K562 (cell line): ENCODE measurements around the gene ACY1. TPM values are rescaled to one million over a fixed set of nuclear protein-coding genes. Genes with fewer than 3 reads are reported as not detected.

Source experiments
- ATAC-seq: fragments of 200-7000 bp; cut with Tn5 transposase; 3 replicates; pipeline ENCODE4 v1.9.1; 2020; ENCODE audit warnings: moderate library complexity
- BruUV-seq: library from RNA; stranded (reverse); fragments of 400-500 nt; replicated peaks from 2 replicates; lab custom pipeline; 2021; lab: Mats Ljungman, UMichigan
- CTCF ChIA-PET: fragments of 300-600 bp; formaldehyde crosslinking; extraction: SDS; loops from one replicate; lab custom pipeline; 2021; ENCODE audit warnings: low intra/inter-chr PET ratio; lab: Yijun Ruan, JAX
- POLR2A ChIA-PET: fragments of 300-600, 350-650 bp; sonication (Branson Sonifier 250); formaldehyde crosslinking; extraction: SDS; loops from one replicate; lab custom pipeline; 2021; ENCODE audit warnings: antibody characterized with exemption, inconsistent platforms; lab: Yijun Ruan, JAX
- DNase-seq, 4 experiments: peaks; one replicate each; pipeline versions ENCODE4 v3.0.0 to v3.0.0-alpha.2; 2011 to 2018; ENCODE audit warnings: low spot score in 3 of 4, mixed read lengths in 3 of 4; ENCODE audit errors: extremely low read depth in 1 of 4
- FAIRE-seq: peaks from 2 replicates; lab custom pipeline; 2011; peaks lifted over from hg19 to GRCh38; lab: Jason Lieb, UNC
- H2AFZ ChIP-seq: 2 replicates; pipeline ENCODE4 v1.6.0; 2011; ENCODE audit warnings: low read depth, low read length, control low read depth, inconsistent platforms
- H3K27ac ChIP-seq: fragments of 200-600 bp; 3 replicates; pipeline ENCODE4 v1.8.0; 2011; ENCODE audit warnings: low read depth, mild to moderate bottlenecking, control low read depth, inconsistent platforms, low read length, moderate library complexity, mixed read lengths; ENCODE audit errors: extremely low read depth
- H3K27me3 ChIP-seq, 2 experiments: fragments of 300-600 bp in 1 of 2; 2 replicates in 1 of 2; 3 replicates in 1 of 2; pipeline versions ENCODE4 v1.6.0 to v1.8.0; 2011; ENCODE audit warnings: inconsistent platforms in 2 of 2, low read length in 2 of 2, mild to moderate bottlenecking in 1 of 2, mixed read lengths in 1 of 2, moderate library complexity in 1 of 2; ENCODE audit not compliant: control insufficient read depth in 2 of 2, insufficient read depth in 2 of 2
- H3K36me3 ChIP-seq: fragments of 300-600 bp; 3 replicates; pipeline ENCODE4 v1.8.0; 2011; ENCODE audit warnings: mild to moderate bottlenecking, low read length, inconsistent platforms; ENCODE audit not compliant: control insufficient read depth, insufficient read depth
- H3K4me1 ChIP-seq, 2 experiments: fragments of 200-600 bp in 1 of 2; replicated peaks in 1 of 2; 2 replicates in 1 of 2; 3 replicates in 1 of 2; pipeline versions ENCODE4 v1.5.1 to v1.8.0; 2011; ENCODE audit warnings: inconsistent platforms in 2 of 2, low read length in 2 of 2, mild to moderate bottlenecking in 1 of 2, mixed read lengths in 1 of 2, moderate library complexity in 1 of 2; ENCODE audit not compliant: control insufficient read depth in 2 of 2, insufficient read depth in 2 of 2
- H3K4me2 ChIP-seq: 2 replicates; pipeline ENCODE4 v1.6.1; 2011; ENCODE audit warnings: low read length, control low read depth, inconsistent platforms, mixed read lengths; ENCODE audit not compliant: insufficient read depth
- H3K4me3 ChIP-seq: fragments of 200-600 bp; sonication (generic), shearing (Covaris generic); 2 replicates; pipeline ENCODE4 v1.5.1; 2016; ENCODE audit warnings: control low read depth, inconsistent platforms
- H3K79me2 ChIP-seq: fragments of 200-600 bp; 3 replicates; pipeline ENCODE4 v1.8.0; 2011; ENCODE audit warnings: low read length, inconsistent platforms; ENCODE audit not compliant: control insufficient read depth, insufficient read depth
- H3K9ac ChIP-seq, 2 experiments: 2 replicates each; pipeline versions ENCODE4 v1.6.0 to v1.6.1; 2011; ENCODE audit warnings: low read depth in 2 of 2, low read length in 2 of 2, control low read depth in 1 of 2, inconsistent platforms in 1 of 2, mild to moderate bottlenecking in 1 of 2, mixed read lengths in 1 of 2; ENCODE audit not compliant: insufficient read depth in 1 of 2
- H3K9me1 ChIP-seq: one replicate; pipeline ENCODE4 v1.6.0; 2011; ENCODE audit warnings: inconsistent platforms, mild to moderate bottlenecking, low read length, moderate library complexity; ENCODE audit not compliant: control insufficient read depth, insufficient read depth
- H3K9me3 ChIP-seq: replicated peaks from 2 replicates; pipeline ENCODE4 v1.5.1; 2011; ENCODE audit warnings: low read depth, low read length, inconsistent platforms; ENCODE audit not compliant: control insufficient read depth, insufficient read depth
- H4K20me1 ChIP-seq: replicated peaks from 2 replicates; pipeline ENCODE4 v1.6.1; 2011; ENCODE audit warnings: low read length, inconsistent platforms, mixed read lengths; ENCODE audit not compliant: control insufficient read depth, insufficient read depth
- HDAC2 ChIP-seq: fragments of 450-650 bp; IDR thresholded peaks from 2 replicates; pipeline ENCODE4 v1.6.1; 2016; ENCODE audit warnings: mild to moderate bottlenecking
- MGA ChIP-seq: fragments of 450-650 bp; IDR thresholded peaks from 2 replicates; pipeline ENCODE4 v1.6.1; 2016; ENCODE audit warnings: mild to moderate bottlenecking, moderate library complexity
- TEAD4 ChIP-seq, 2 experiments: sonication (generic) in 1 of 2; formaldehyde crosslinking in 1 of 2; IDR thresholded peaks; 2 replicates each; pipeline versions ENCODE4 v1.6.1 to v1.8.0; 2012 to 2022; ENCODE audit warnings: borderline replicate concordance in 1 of 2, inconsistent platforms in 1 of 2, low read length in 1 of 2, mild to moderate bottlenecking in 1 of 2, missing genetic modification reagents in 1 of 2
- ZNF696 ChIP-seq: fragments of 250-450 bp; sonication (Bioruptor Pico); conservative IDR thresholded peaks from 2 replicates; pipeline ENCODE4 v1.4.0; 2020; ENCODE audit warnings: mild to moderate bottlenecking, moderate library complexity
- ZNF780A ChIP-seq: fragments of 250-450 bp; sonication (Bioruptor Pico); IDR thresholded peaks from 2 replicates; pipeline ENCODE4 v1.5.0; 2021; ENCODE audit warnings: mild to moderate bottlenecking
- WGBS: fragments of 100-300 bp; shearing (Covaris generic); methylation state at CpG from one replicate; pipeline ENCODE4 v1.1.6; 2016; ENCODE audit warnings: low coverage, mixed read lengths; ENCODE audit not compliant: insufficient coverage; ENCODE audit errors: missing lambda C conversion rate; 5-methylcytosine and 5-hydroxymethylcytosine counted together
- in situ Hi-C: fragments of 300-500 bp; cut with MboI; formaldehyde crosslinking; loops from 4 replicates; pipeline ENCODE4 v1.15.0; 2018; ENCODE audit warnings: inconsistent platforms, mixed read lengths
- intact Hi-C: fragments of 100-400 bp; cut with micrococcal nuclease; formaldehyde crosslinking; loops from 2 replicates; pipeline ENCODE4 v1.14.2; 2022
- polyA plus RNA-seq, 8 experiments: library from polyadenylated mRNA; depleted of rRNA in 4 of 8; stranded (reverse) in 5 of 8; unstranded in 3 of 8; fragments of >200 nt; fragmentation: Nextera tagmentation in 2 of 8; fragmentation: Illumina TruSeq in 1 of 8; extraction: Ambion mirVana in 2 of 8; extraction: Trizol in 1 of 8; gene quantifications; 2 replicates each; pipeline versions ENCODE4 v1.2.1 to v1.2.3, GENCODE V29; 2011 to 2014; ENCODE audit warnings: inconsistent platforms in 1 of 8, missing spikeins in 1 of 8
- total RNA-seq, 7 experiments: library from RNA; depleted of rRNA in 6 of 7; stranded (reverse); fragments of >200 nt in 6 of 7; fragmentation: Illumina TruSeq in 2 of 7; extraction: Trizol in 2 of 7; gene quantifications; 2 replicates each; pipeline versions ENCODE4 v1.2.1 to v1.2.3, GENCODE V29; 2011 to 2021; ENCODE audit warnings: low replicate concordance in 1 of 7
- TF ChIP-seq, protein P1 (sequence below): fragments of 250-450 bp; sonication (Bioruptor Pico); IDR thresholded peaks from 2 replicates; pipeline ENCODE4 v1.4.0; 2020; ENCODE audit warnings: mild to moderate bottlenecking, moderate library complexity, borderline replicate concordance
- TF ChIP-seq, protein P2 (sequence below): fragments of 250-450 bp; sonication (Bioruptor Pico); IDR thresholded peaks from 2 replicates; pipeline ENCODE4 v1.8.0; 2022; ENCODE audit warnings: moderate library complexity, mild to moderate bottlenecking, inconsistent platforms

ACY1 gene
- total and polyA plus RNA-seq, 9 of the 15 experiments (the other 6 are each of a cell fraction or from before 2014, with no cell fraction given), result 70.7 to 195 (median 123) TPM

GRCh38 chr3:51964521-51964920 is 18.8 kb upstream of the ACY1 start:
- H3K9me3 ChIP-seq, result no peaks in the 10 kb centered on the region
- CTCF ChIA-PET, result no interaction called here
- peaks cover 3% of the 10 kb centered on the region for H3K9me1 ChIP-seq
- DNase-seq, result no peak
- in situ Hi-C loops (no loop called here), intact Hi-C loops (no loop called here)
- H3K4me1 ChIP-seq, result peaks cover 0 to 48% of the 10 kb centered on the region in 2 experiments; a peak in 3 of 5 replicates
- peaks cover 0 to 17% of the 10 kb centered on the region in 2 experiments; a peak in 2 of 5 replicates for H3K27me3 ChIP-seq
- H3K27ac ChIP-seq, result no peak overlapping the region
- H2AFZ ChIP-seq, result no peak overlapping the region
- ATAC-seq, result no peak
- peaks cover 11% of the 10 kb centered on the region; the same call in 1 of the 3 replicates for H3K36me3 ChIP-seq
- FAIRE-seq, result no peak
- no peak overlapping the region for H3K4me2 ChIP-seq
- H3K9ac ChIP-seq, result peak overlapping the region in 1 of 2 experiments; percentile 26; a peak in 1 of 4 replicates
- no peak overlapping the region for H3K4me3 ChIP-seq
- 0 out of 2 replicates have a peak, but pooled peaks cover 6% of the 10 kb centered on the region for H4K20me1 ChIP-seq
- WGBS, result 31% methylated on average over 3 of the region's 4 CpGs
- POLR2A ChIA-PET, result interaction anchor here (0.6 to 0.7 kb wide), 2 partner anchors 10 to 27 kb away, joined by 3 to 4 read pairs; partner anchors contain the start of gene ABHD14B
- no peaks in the 10 kb centered on the region; the same call in 2 of the 3 replicates for H3K79me2 ChIP-seq
- BruUV-seq, result no TSS peak
- no peak for TF ChIP-seq ZNF780A
- TF ChIP-seq TEAD4 (IDR thresholded peaks at IDR 0.05; ENCODE audit: low read length), result no peak
- TF ChIP-seq TEAD4 (CRISPR knock-in tag; IDR thresholded peaks at IDR 0.05; ENCODE audit: borderline replicate concordance), result no peak
- no peak for TF ChIP-seq HDAC2
- no peak for TF ChIP-seq MGA
- TF ChIP-seq, protein P1, sequence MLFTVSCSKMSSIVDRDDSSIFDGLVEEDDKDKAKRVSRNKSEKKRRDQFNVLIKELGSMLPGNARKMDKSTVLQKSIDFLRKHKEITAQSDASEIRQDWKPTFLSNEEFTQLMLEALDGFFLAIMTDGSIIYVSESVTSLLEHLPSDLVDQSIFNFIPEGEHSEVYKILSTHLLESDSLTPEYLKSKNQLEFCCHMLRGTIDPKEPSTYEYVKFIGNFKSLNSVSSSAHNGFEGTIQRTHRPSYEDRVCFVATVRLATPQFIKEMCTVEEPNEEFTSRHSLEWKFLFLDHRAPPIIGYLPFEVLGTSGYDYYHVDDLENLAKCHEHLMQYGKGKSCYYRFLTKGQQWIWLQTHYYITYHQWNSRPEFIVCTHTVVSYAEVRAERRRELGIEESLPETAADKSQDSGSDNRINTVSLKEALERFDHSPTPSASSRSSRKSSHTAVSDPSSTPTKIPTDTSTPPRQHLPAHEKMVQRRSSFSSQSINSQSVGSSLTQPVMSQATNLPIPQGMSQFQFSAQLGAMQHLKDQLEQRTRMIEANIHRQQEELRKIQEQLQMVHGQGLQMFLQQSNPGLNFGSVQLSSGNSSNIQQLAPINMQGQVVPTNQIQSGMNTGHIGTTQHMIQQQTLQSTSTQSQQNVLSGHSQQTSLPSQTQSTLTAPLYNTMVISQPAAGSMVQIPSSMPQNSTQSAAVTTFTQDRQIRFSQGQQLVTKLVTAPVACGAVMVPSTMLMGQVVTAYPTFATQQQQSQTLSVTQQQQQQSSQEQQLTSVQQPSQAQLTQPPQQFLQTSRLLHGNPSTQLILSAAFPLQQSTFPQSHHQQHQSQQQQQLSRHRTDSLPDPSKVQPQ (CRISPR knock-in tag), result no peak
- no peak for TF ChIP-seq ZNF696
- TF ChIP-seq, protein P2, sequence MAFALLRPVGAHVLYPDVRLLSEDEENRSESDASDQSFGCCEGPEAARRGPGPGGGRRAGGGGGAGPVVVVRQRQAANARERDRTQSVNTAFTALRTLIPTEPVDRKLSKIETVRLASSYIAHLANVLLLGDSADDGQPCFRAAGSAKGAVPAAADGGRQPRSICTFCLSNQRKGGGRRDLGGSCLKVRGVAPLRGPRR (CRISPR knock-in tag), result no peak
